Fibroblast of pulmonary artery (primary cell): ENCODE data around the gene SARS2.
"Not testable (repeated sequence)": the region's sequence is repeated elsewhere in the genome, so short reads cannot be mapped to it uniquely, and the experiment has no call there.

ENCODE experiments used
- DNase-seq: peaks from one replicate; pipeline ENCODE4 v3.0.0-alpha.2; 2010; ENCODE audit warnings: low read depth
- H3K4me3 ChIP-seq: replicated peaks from 2 replicates; pipeline ENCODE4 v1.5.1; 2011; ENCODE audit warnings: low read depth, mild to moderate bottlenecking, control low read depth, low read length, moderate library complexity
- TF ChIP-seq, protein P1 (sequence below): IDR thresholded peaks from 2 replicates; pipeline ENCODE4 v1.5.1; 2011; ENCODE audit warnings: mild to moderate bottlenecking, control low read depth, low read length, inconsistent platforms; ENCODE audit errors: missing control alignments

The SARS2 gene

DNA sequence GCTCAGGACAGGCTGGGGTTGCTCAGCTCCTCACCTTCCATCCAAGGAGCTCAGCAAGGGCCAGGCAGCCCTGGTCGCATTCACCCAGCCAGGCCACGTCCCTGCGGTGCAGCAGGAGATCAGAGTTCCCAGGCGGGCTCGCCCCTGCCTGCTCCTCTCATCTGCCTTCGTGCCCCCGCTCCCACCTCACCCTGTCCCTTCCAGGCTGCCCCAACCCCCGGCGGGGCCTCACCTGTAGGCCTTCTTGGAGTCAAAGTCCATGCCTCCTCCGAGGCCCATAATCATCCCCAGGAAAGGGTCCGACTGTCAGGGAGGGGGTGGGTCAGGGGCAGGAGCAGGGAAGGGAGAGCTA is 51.2 kb downstream of the SARS2 start:
- TF ChIP-seq, protein P1, sequence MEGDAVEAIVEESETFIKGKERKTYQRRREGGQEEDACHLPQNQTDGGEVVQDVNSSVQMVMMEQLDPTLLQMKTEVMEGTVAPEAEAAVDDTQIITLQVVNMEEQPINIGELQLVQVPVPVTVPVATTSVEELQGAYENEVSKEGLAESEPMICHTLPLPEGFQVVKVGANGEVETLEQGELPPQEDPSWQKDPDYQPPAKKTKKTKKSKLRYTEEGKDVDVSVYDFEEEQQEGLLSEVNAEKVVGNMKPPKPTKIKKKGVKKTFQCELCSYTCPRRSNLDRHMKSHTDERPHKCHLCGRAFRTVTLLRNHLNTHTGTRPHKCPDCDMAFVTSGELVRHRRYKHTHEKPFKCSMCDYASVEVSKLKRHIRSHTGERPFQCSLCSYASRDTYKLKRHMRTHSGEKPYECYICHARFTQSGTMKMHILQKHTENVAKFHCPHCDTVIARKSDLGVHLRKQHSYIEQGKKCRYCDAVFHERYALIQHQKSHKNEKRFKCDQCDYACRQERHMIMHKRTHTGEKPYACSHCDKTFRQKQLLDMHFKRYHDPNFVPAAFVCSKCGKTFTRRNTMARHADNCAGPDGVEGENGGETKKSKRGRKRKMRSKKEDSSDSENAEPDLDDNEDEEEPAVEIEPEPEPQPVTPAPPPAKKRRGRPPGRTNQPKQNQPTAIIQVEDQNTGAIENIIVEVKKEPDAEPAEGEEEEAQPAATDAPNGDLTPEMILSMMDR = no peak
- no peak for DNase-seq
- H3K4me3 ChIP-seq = no peak overlapping the region

DNA sequence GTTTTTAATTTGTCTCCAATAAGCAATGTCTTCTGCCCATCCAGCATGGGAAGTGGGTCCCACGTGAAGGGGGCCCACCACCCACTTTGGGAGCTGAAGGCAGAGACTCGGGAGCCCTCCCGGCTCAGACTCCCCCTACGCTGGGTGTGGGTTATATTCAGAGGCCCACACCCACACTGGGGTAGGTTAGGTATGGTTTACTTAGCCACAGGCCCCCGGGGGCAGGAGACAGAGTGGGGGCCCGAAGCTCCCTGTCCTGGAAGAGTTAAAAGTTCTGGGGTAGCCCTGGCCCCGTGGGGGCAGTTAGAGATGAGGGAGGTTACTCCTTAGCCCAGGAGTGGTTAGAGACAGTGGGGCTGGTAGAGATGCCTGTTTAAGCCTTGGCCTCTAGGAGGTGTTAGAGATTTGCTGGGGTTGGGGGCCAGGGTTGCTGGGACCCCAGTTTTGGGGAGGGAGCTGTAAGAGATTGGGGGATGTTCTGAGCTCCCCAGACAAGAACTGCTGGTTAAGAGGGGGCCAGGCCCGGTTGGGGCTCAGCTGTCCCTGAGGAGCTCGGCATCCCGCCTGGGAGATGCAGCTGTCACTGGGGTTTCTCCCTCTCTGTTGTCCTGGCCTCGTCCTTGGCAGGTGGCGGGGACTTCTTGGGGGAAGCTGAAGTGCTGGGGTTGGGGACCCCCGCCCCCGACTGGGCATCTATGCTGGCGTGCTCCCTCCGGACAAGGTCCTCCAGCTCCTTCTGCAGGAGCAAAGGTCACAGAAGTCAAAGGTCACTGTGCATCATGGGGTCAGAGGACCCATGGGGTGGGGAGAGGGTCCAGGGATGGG is 51.8 kb downstream of the SARS2 start:
- TF ChIP-seq, protein P1 = no peak
- no peak overlapping the region for H3K4me3 ChIP-seq
- DNase-seq = no peak

DNA sequence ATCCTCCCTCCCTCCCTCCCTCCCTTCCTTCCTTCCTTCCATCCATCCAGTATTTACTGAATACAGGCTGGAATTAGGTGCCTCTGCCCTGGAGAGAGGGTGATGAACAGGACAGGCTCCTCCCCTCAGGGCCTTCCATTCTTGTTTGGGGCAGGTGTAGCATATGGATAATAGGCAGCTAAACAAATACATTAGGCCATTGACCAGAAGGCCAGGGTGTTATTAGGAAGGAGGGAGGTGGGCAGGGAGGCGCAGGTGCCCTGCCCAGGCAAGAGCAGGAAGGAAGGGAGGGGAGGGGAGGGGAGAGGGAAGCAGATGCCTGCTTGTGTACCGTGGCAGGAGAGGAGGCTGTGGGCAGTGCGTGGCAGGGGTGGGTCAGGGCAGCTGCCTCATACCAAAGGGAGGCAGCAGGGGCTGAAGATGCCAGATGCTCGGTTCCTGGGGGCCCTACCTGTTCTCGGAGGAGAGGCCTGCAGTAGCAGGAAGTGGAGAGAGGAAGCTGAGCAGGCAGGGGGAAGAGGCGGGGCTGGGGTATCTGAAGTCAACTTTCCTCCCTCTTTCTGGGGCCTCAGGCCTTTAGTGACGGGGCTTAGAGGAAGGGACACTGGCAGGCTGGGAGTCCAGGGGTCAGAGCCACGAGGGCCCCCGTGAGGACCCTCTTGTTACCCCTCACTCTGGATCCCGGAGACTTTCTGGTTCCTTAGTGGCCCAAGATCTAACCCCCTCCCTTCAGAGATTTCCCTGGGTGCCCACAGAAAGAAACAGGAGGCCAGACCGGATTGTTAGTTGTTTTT is 52.6 kb downstream of the SARS2 start, which contains the start of gene RINL:
RINL (minus strand) TSS at position 495 of the 794 bp plus-strand sequence. CDS start 1,533 bp downstream, outside the sequence.
- TF ChIP-seq, protein P1 = no peak
- DNase-seq = no peak
- no peak within 1 kb of the TSS for H3K4me3 ChIP-seq

DNA sequence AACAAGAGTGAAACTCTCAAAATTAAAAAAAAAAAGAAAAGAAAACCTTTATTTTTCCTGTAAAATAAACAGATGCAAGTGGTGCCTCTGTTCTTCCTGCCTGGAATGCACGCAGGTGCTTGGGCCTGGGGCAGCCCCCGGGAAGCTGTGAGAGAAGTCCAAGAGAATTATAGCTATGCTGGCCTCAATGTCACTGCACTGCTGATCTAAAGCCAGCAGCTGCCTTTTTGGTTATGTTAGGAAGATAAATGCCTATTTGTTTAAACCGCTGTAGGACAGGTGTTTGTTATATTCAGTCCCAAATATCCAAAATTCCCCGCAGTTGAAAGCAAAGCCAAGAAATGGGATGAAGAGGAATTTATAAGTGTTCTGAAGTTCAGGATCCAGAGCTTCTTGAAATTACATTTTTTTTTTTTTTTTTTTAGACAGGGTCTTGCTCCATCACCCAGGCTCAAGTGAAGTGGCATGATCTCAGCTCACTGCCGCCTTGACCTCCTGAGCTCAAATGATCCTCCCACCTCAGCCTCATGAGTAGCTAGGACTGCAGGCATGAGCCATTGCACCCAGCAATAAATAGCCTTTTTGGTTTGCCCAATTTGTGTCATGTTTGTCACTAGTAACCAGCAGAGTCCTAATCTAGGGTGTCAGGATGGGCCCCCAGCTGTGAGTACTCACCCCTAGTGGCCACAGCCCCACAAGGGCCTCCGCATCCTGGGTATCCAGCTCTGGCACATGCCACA is 54.7 kb downstream of the SARS2 start:
- DNase-seq = no peak
- H3K4me3 ChIP-seq = no peak overlapping the region
- TF ChIP-seq, protein P1 = no peak

DNA sequence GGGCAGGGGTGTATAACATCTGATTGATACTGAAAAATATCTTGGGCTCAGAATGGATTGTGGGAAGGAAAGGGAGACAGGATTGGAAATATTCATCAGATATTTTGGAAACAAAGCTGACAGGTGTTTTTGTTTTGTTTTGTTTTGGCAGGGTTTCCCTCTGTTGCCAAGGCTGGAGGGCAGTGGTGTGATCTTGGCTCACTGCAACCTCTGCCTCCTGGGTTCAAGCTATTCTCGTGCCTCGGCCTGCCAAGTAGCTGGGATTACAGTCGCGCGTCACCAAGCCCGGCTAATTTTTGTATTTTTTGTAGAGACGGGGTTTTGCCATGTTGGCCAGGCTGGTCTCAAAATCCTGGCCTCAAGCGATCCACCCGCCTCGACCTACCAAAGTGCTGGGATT is 57.2 kb downstream of the SARS2 start:
- not testable (repeated sequence) for H3K4me3 ChIP-seq, DNase-seq

DNA sequence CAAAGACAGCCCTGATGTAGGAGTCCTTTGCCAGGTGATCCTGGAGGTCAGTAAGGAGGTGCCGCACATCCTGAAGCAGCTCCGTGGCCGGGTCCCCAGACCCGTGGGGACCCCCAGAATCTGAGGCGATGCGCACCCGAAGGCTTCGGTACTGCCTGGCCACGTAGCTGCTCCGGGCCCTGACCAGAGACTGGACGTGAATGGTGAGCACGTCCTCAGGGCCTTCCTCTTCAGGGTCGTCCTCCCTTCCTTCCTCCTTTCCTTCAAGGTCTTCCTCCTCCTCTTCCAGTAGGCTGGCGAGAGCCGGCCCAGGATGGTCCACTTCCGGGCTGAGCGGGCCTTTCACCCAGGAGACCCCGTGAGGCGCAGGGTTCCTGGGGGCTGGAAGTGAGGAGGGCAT is 60.0 kb downstream of the SARS2 start:
- DNase-seq = no peak
- TF ChIP-seq, protein P1 = no peak
- H3K4me3 ChIP-seq = no peak overlapping the region
